H9 (cell line): Measurements from ENCODE around the gene CPA4. TPM values are rescaled to one million over a fixed set of nuclear protein-coding genes. Genes with fewer than 3 reads are reported as not detected.

Source experiments
- DNase-seq: peaks from one replicate; pipeline ENCODE4 v3.0.0-alpha.2; 2017
- H2AFZ ChIP-seq: one replicate; pipeline ENCODE4 v1.6.1; 2013; ENCODE audit warnings: mild to moderate bottlenecking, low read length, control low read depth, moderate library complexity
- H2AK5ac ChIP-seq: 2 replicates; pipeline ENCODE4 v1.6.1; 2013; ENCODE audit warnings: low read length, control low read depth, mixed read lengths; ENCODE audit not compliant: insufficient read length
- H2BK120ac ChIP-seq: one replicate; pipeline ENCODE4 v1.6.1; 2013; ENCODE audit warnings: low read depth, mild to moderate bottlenecking, low read length, control low read depth, inconsistent platforms; ENCODE audit not compliant: poor library complexity, severe bottlenecking
- H2BK12ac ChIP-seq: 2 replicates; pipeline ENCODE4 v1.6.1; 2013; ENCODE audit warnings: low read length, control low read depth, mixed read lengths, low read depth; ENCODE audit not compliant: insufficient read length
- H2BK15ac ChIP-seq: 2 replicates; pipeline ENCODE4 v1.6.1; 2013; ENCODE audit warnings: low read depth, low read length, control low read depth
- H2BK20ac ChIP-seq: one replicate; pipeline ENCODE4 v1.6.1; 2013; ENCODE audit warnings: low read depth, mild to moderate bottlenecking, low read length, control low read depth, inconsistent platforms; ENCODE audit not compliant: poor library complexity, severe bottlenecking
- H2BK5ac ChIP-seq: 2 replicates; pipeline ENCODE4 v1.6.1; 2013; ENCODE audit warnings: low read length, control low read depth, mixed read lengths; ENCODE audit not compliant: insufficient read length
- H3K14ac ChIP-seq: 2 replicates; pipeline ENCODE4 v1.6.1; 2013; ENCODE audit warnings: low read length, control low read depth; ENCODE audit not compliant: insufficient read depth
- H3K18ac ChIP-seq: 2 replicates; pipeline ENCODE4 v1.6.1; 2013; ENCODE audit warnings: low read depth, mild to moderate bottlenecking, mixed read lengths, low read length, control low read depth; ENCODE audit not compliant: insufficient read length
- H3K23ac ChIP-seq: 2 replicates; pipeline ENCODE4 v1.6.1; 2013; ENCODE audit warnings: low read length, control low read depth, mixed read lengths, low read depth; ENCODE audit not compliant: insufficient read length
- H3K23me2 ChIP-seq: 2 replicates; pipeline ENCODE4 v1.6.1; 2013; ENCODE audit warnings: low read depth, mild to moderate bottlenecking, mixed read lengths, low read length, control low read depth; ENCODE audit not compliant: insufficient read length, poor library complexity, severe bottlenecking
- H3K27ac ChIP-seq: 2 replicates; pipeline ENCODE4 v1.5.1; 2013; ENCODE audit warnings: low read length, control low read depth, mixed read lengths, low read depth; ENCODE audit not compliant: insufficient read length
- H3K27me3 ChIP-seq: 2 replicates; pipeline ENCODE4 v1.6.1; 2013; ENCODE audit warnings: low read length, control low read depth, inconsistent platforms; ENCODE audit not compliant: insufficient read depth
- H3K4ac ChIP-seq: 2 replicates; pipeline ENCODE4 v1.6.1; 2013; ENCODE audit warnings: low read depth, mild to moderate bottlenecking, control low read depth, inconsistent platforms, low read length, moderate library complexity
- H3K4me1 ChIP-seq: 2 replicates; pipeline ENCODE4 v1.6.1; 2013; ENCODE audit warnings: low read length, control low read depth, inconsistent platforms; ENCODE audit not compliant: insufficient read depth
- H3K4me2 ChIP-seq: 2 replicates; pipeline ENCODE4 v1.6.1; 2013; ENCODE audit warnings: low read length, control low read depth, mixed read lengths; ENCODE audit not compliant: insufficient read length, insufficient read depth
- H3K56ac ChIP-seq: 2 replicates; pipeline ENCODE4 v1.6.1; 2013; ENCODE audit warnings: low read depth, mild to moderate bottlenecking, mixed read lengths, low read length, control low read depth; ENCODE audit not compliant: insufficient read length
- H3K79me1 ChIP-seq: 2 replicates; pipeline ENCODE4 v1.6.1; 2013; ENCODE audit warnings: low read depth, mild to moderate bottlenecking, moderate library complexity, low read length, control low read depth, inconsistent platforms; ENCODE audit not compliant: insufficient read depth, poor library complexity, severe bottlenecking
- H3K79me2 ChIP-seq: 2 replicates; pipeline ENCODE4 v1.6.1; 2013; ENCODE audit warnings: low read length, control low read depth, inconsistent platforms; ENCODE audit not compliant: insufficient read depth
- H3K9ac ChIP-seq: 2 replicates; pipeline ENCODE4 v1.6.1; 2013; ENCODE audit warnings: low read length, control low read depth, mixed read lengths; ENCODE audit not compliant: insufficient read length; ENCODE audit errors: extremely low read depth
- H3K9me3 ChIP-seq: one replicate; pipeline ENCODE4 v1.6.1; 2013; ENCODE audit warnings: low read depth, low read length, inconsistent platforms; ENCODE audit not compliant: control insufficient read depth
- H3T11ph ChIP-seq: one replicate; pipeline ENCODE4 v1.6.1; 2013; ENCODE audit warnings: mild to moderate bottlenecking, low read length, control low read depth, inconsistent platforms
- H4K20me1 ChIP-seq: one replicate; pipeline ENCODE4 v1.6.1; 2013; ENCODE audit not compliant: control insufficient read depth, insufficient read length, insufficient read depth
- H4K5ac ChIP-seq: 2 replicates; pipeline ENCODE4 v1.6.1; 2013; ENCODE audit warnings: low read depth, mild to moderate bottlenecking, mixed read lengths, low read length, control low read depth; ENCODE audit not compliant: insufficient read length
- H4K8ac ChIP-seq: replicated peaks from 2 replicates; pipeline ENCODE4 v1.6.1; 2013; ENCODE audit warnings: low read length, control low read depth, mixed read lengths, low read depth; ENCODE audit not compliant: insufficient read length
- H4K91ac ChIP-seq: 2 replicates; pipeline ENCODE4 v1.6.1; 2013; ENCODE audit warnings: low read depth, mild to moderate bottlenecking, moderate library complexity, mixed read lengths, low read length, control low read depth; ENCODE audit not compliant: insufficient read length
- H3K27ac Mint-ChIP-seq, 3 experiments: 2 replicates in 2 of 3; 3 replicates in 1 of 3; pipeline ENCODE4 v1.8.0; 2020 to 2021; ENCODE audit warnings: mixed read lengths in 3 of 3, mild to moderate bottlenecking in 1 of 3, moderate library complexity in 1 of 3
- H3K27me3 Mint-ChIP-seq: 2 replicates; pipeline ENCODE4 v1.8.0; 2021; ENCODE audit warnings: low read depth, mild to moderate bottlenecking, moderate library complexity, mixed read lengths
- H3K36me3 Mint-ChIP-seq, 3 experiments: 2 replicates in 2 of 3; 3 replicates in 1 of 3; pipeline ENCODE4 v1.8.0; 2020 to 2021; ENCODE audit warnings: low read depth in 3 of 3, mixed read lengths in 3 of 3; ENCODE audit not compliant: insufficient read depth in 1 of 3
- H3K4me1 Mint-ChIP-seq, 2 experiments: 2 replicates each; pipeline ENCODE4 v1.8.0; 2020; ENCODE audit warnings: mixed read lengths in 2 of 2
- H3K4me3 Mint-ChIP-seq, 2 experiments: 2 replicates in 1 of 2; 3 replicates in 1 of 2; pipeline ENCODE4 v1.8.0; 2020 to 2021; ENCODE audit warnings: mild to moderate bottlenecking in 2 of 2, mixed read lengths in 2 of 2, moderate library complexity in 1 of 2
- H3K9me3 Mint-ChIP-seq, 2 experiments: 2 replicates in 1 of 2; 3 replicates in 1 of 2; pipeline ENCODE4 v1.8.0; 2020; ENCODE audit warnings: mild to moderate bottlenecking in 2 of 2, mixed read lengths in 2 of 2, moderate library complexity in 1 of 2
- WGBS: extraction: QIAGEN DNeasy Blood & Tissue Kit; methylation state at CpG from one replicate; pipeline ENCODE4 v1.1.7; 2013; ENCODE audit warnings: missing lambda C conversion rate, low lambda C conversion rate, mixed read lengths; ENCODE audit not compliant: insufficient read length; ENCODE audit errors: extremely low coverage; 5-methylcytosine and 5-hydroxymethylcytosine counted together
- total RNA-seq: library from RNA; stranded (reverse); gene quantifications from 2 replicates; pipeline ENCODE4 v1.2.1, GENCODE V29; 2021
- TF ChIP-seq, protein P1 (sequence below): fragments of 200-600 bp; sonication (generic); conservative IDR thresholded peaks from 3 replicates; pipeline ENCODE4 v1.8.0; 2021; ENCODE audit warnings: antibody characterized with exemption, mild to moderate bottlenecking

The CPA4 gene
- total RNA-seq, 1 experiment from 2014 or later, result not detected

DNA sequence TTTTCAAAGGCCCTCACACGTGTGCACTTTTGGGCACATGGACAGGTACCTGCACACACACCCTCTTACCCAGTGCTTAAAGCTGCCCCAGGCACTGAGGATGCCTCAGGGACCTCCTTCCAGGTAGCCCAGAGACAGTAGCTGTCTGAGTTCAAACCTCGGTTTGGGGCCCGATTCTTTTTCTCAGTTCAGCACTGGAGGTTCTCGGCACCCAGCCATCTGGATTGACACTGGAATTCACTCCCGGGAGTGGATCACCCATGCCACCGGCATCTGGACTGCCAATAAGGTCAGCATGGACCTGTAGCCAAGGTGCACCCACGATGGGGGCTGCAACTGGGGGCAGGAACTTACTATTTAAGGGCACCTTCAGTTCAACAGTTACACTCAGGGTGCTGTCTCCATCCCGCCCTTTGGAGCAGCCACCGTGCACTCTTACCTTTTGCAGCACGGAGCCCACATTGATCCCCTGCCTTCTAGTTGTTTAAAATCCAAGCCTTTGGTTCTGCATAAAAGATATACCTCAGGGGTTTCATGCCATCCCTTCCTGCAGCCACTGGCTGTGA is 69.4 kb downstream of the CPA4 start:
- Histone ChIP-seq H3K23me2 (no peaks in the 10 kb centered on the region), H4K91ac (no peak overlapping the region), H3K27ac (no peak overlapping the region), H3K18ac (no peak overlapping the region), H4K20me1 (no peaks in the 10 kb centered on the region), H2BK12ac (no peak overlapping the region), H3K56ac (no peak overlapping the region), H2BK15ac (no peak overlapping the region), H3T11ph (no peak overlapping the region), H3K4me2 (no peak overlapping the region), H2AFZ (no peak overlapping the region), H3K4ac (no peak overlapping the region), H3K79me2 (no peaks in the 10 kb centered on the region), H3K27me3 (no peaks in the 10 kb centered on the region), H4K8ac (no peak overlapping the region), H3K4me1 (no peaks in the 10 kb centered on the region; the same call in 1 of the 2 replicates), H2BK5ac (no peak overlapping the region), H2BK120ac (no peak overlapping the region), H3K79me1 (no peaks in the 10 kb centered on the region), H3K14ac (no peak overlapping the region), H3K9ac (no peak overlapping the region), H3K23ac (no peak overlapping the region), H2AK5ac (no peak overlapping the region), H4K5ac (no peak overlapping the region), H3K9me3 (no peaks in the 10 kb centered on the region), H2BK20ac (no peak overlapping the region)
- peaks cover 0 to 8% (median 2%) of the 10 kb centered on the region in 3 experiments; a peak in 3 of 7 replicates for H3K36me3 Mint-ChIP-seq
- H3K4me3 Mint-ChIP-seq, result no peak overlapping the region
- H3K9me3 Mint-ChIP-seq, result peaks cover 6 to 7% of the 10 kb centered on the region in 2 experiments; a peak in 4 of 5 replicates
- TF ChIP-seq, protein P1, sequence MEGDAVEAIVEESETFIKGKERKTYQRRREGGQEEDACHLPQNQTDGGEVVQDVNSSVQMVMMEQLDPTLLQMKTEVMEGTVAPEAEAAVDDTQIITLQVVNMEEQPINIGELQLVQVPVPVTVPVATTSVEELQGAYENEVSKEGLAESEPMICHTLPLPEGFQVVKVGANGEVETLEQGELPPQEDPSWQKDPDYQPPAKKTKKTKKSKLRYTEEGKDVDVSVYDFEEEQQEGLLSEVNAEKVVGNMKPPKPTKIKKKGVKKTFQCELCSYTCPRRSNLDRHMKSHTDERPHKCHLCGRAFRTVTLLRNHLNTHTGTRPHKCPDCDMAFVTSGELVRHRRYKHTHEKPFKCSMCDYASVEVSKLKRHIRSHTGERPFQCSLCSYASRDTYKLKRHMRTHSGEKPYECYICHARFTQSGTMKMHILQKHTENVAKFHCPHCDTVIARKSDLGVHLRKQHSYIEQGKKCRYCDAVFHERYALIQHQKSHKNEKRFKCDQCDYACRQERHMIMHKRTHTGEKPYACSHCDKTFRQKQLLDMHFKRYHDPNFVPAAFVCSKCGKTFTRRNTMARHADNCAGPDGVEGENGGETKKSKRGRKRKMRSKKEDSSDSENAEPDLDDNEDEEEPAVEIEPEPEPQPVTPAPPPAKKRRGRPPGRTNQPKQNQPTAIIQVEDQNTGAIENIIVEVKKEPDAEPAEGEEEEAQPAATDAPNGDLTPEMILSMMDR, result no peak
- H3K4me1 Mint-ChIP-seq, result peaks cover 15 to 21% of the 10 kb centered on the region in 2 experiments
- DNase-seq, result no peak
- peak overlapping the region in 2 of 3 experiments; percentile 39 to 65; a peak in 2 of 7 replicates for H3K27ac Mint-ChIP-seq
- WGBS, result no CpG with 5 or more reads among the region's 10 CpGs
- peaks cover 2% of the 10 kb centered on the region; the same call in 1 of the 2 replicates for H3K27me3 Mint-ChIP-seq
